CD4-positive, alpha-beta T cell treated with Interleukin-4 for 1 hour (primary cell): ENCODE data around the gene PIK3R5.
"Not testable (repeated sequence)": the region's sequence is repeated elsewhere in the genome, so short reads cannot be mapped to it uniquely, and the experiment has no call there.

ENCODE experiments used
- DNase-seq, 2 donors: peaks; one replicate each; pipeline ENCODE4 v3.0.0-alpha.2; 2020 to 2022

PIK3R5 gene

GRCh38 chr17:8872705-8873435 lies 92.6 kb downstream of the PIK3R5 start:
- DNase-seq, result no peak

DNA sequence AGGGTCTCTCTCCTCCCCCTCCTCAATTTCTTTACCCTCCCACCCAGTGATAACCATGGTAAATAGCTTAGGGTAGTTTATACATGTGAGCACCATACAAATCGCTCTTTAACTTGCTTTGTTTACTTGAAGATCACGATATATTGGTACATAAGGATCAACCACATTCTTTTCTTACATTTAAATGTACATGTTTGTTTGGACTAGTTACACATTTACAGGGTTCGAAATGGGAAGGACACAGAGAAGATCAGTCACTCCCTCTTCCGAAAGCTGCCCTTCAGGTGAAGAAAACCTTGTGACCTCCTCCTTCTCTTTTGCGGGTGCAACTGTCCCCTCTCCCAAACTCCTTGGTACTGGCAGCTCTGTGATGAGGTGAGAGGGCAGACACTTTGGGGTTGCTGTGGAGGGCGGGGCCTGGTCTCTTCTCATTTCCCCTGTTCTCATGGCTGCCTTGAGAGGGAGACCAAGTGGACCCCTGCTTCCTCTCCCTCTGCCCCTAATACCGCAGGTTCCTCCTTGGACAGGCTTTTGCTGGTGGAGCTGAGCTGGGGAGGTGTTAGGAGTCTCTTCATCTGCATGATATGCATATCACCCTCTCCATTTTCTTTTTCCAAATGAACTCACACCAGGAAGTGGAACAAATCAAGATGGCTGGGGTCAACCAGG lies 93.3 kb downstream of the PIK3R5 start:
- no peak for DNase-seq

- no peak for DNase-seq
These were observed 94.4 kb downstream of the PIK3R5 start for GRCh38 chr17:8871081-8871581.

DNA sequence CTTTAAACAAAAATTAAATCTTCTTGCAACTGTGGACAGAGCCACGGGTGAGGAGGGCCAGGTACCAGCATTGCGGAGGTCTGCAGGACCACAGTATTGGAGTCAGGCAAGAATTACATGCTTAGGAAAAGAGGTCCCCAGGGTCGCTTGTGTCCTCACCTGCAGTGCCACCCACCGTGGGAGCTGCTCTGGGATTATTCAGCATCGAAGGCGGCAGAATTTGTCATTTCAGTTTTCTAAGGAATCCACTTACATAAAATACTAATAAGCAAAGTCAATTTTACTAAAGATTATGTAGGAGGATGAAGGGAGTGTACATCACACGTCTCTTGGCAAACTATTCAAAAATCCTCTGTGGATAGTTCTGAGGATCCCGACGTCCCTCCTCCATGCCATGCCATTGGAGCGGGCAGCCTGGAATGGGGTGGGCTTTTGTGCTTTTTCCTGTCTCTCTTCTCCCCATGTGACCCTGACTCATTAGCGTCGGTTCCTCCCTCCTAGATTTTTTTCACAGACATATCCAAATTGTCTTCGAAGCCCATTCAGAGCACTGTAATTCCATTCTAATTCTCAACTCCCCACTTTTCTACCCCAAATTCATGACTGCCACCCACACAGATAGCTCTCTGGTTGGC lies 95.0 kb downstream of the PIK3R5 start:
- DNase-seq, result no peak

DNA sequence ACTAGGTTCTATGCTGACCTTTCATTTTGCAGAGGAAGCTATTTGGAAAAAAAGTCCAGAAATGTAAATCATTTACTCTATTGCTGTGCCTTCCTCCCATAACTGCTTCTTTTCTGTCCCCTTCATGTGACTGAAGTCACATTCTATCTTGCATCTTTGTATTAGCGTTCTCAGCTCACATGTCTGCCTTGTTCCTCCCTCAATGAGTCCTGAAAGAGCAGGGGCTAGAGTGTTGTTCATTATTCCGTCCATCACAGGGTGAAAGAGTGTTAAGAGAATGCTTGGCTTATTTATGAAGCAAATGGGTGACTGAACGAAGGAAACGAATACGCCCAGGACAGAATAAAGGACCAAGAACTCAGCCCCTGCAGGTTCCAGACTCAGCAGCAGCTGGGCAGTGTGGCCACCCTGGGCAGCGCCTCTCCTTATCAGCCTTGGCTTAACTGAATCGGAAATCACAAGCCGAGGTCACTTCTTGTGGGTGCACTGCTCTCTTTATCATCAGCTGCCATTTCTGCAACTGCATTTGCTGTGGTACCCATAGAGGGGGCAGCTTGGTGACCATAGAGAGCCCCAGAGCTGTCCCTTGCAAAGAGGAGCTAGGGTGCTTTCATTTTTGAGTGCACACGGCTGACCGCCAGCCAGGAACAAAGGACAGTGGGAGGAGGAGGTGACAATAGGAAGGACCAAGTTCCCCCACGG lies 96.2 kb downstream of the PIK3R5 start:
- no peak for DNase-seq

GRCh38 chr17:8868529-8868951 lies 97.0 kb downstream of the PIK3R5 start:
- no peak for DNase-seq

DNA sequence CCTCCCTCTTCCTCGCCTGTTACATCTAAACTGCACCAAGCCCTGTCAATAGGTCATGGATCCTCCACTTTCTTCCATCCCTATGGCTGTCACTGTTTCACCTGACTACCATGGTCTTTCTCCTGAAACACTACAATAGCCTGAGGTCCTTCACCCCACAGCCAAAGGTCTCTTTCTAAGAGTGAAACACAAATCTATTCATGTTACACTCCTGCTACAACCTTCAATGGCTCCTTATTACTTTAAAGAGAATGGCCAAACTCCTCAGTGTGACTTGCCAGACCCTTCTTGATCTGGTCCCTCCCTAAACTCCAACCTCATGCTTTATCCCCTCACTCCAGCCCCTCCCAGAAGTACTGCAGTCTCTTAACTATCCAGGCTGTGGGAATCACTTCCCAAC lies 97.4 kb downstream of the PIK3R5 start:
- DNase-seq, result no peak

DNA sequence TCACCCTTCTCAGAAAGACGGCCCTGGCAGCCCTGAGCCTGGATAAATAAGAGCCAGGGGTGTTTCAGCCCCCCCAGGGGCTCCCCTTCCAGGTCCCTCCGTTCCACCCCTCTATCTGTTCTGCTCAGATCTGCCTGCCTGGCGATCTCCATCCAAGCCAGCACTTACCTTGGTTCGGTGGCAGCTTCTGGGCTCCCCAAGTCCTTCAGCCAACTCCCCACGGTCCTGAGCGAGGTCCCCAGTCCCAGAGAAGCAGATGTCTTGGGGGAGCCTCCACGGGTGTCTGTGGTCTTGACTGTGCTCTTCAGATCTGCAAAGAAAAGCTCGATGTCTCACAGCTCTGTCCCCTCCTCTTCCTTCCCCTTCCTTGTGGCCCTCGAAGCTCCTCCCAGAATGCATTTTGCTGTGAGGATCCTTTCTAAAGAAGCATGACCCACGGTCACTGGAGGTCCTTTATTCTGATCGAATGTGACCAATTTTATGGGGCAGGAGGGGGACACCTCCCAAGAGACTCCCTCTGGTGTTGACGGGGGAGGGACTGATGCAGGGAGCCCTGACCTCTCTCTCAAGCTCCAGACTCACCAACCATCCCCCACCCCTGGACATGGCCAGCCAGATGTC lies 98.0 kb downstream of the PIK3R5 start, which contains the start of gene PIK3R6:
Gene PIK3R6 (minus strand): TSS at position 314 of the 621 bp plus-strand sequence. CDS start 17,880 bp downstream, outside the sequence.
- DNase-seq, result peak in 1 of 2 donors; percentile 32

DNA sequence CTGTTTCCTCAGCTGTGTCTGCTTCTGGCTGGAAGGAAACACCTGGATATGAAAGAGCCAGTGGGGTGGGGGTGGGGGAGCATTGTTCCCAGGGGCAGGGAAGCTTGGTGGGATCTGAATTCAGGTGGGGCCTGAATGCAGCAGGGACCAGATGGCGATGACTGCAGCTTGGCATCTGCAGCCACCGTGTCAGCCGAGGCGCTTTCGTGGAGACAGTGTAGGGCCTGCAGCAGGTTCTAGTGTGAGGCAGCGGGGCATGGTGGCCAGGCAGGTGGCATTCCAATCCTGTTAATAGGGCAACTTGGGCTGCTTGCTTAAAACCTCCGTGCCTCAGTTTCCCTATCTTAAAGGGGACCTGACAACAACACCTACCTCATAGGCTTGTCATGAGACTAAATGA lies 99.7 kb downstream of the PIK3R5 start:
- DNase-seq, result no peak

DNA sequence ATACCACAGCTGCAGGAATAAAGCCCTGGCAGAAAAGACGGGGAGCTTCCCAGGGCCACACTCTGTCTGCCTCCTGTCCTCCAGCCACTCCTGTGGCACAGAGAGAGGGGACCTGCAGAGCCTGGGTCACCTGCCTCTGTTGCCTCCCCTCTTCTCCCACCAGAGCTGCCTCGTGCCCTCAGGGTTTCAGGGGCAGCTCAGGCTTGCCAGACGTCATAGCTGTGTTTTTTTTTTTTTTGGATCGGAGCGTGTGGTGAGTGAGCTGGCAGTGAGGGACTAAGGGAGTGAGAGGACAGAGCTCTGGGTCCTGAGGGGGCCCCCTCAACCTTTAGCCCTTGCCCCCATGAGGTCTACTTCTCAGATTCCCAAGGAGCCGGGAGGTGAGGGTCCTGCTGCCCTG lies 100.1 kb downstream of the PIK3R5 start:
- DNase-seq, result no peak

GRCh38 chr17:8862213-8863056 lies 103.1 kb downstream of the PIK3R5 start:
- DNase-seq, result no peak

DNA sequence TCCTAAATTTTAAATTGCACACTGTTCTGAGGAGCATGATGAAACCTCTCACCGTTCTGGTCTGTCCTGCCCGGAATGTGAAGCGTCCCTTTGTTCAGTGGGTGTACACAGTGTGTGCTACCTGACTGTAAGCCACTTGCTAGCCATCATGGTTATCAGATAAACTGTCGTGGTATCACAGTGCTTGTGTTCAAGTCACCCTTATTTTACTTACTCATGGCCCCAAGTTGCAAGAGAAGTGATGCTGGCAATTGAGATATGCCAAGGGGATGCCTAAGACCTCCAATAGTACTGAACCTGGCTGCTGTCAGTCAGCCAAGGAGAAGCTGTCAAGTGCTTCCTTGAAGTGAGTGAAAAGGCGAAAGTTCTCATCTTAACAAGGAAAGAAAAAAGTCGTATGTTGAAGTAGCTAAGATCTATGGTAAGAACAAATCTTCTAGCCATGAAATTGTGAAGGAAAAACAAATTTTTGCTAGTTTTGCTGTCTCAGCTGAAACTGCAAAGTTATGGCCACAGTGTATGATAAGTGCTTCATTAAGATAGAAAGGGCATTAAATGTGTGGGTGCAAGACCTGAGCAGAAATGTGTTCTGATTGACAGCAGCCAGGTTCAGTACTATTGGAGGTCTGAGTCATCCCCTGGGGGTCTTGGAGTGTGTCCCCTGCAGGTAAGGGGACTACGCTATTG lies 103.9 kb downstream of the PIK3R5 start:
- DNase-seq, result no peak

DNA sequence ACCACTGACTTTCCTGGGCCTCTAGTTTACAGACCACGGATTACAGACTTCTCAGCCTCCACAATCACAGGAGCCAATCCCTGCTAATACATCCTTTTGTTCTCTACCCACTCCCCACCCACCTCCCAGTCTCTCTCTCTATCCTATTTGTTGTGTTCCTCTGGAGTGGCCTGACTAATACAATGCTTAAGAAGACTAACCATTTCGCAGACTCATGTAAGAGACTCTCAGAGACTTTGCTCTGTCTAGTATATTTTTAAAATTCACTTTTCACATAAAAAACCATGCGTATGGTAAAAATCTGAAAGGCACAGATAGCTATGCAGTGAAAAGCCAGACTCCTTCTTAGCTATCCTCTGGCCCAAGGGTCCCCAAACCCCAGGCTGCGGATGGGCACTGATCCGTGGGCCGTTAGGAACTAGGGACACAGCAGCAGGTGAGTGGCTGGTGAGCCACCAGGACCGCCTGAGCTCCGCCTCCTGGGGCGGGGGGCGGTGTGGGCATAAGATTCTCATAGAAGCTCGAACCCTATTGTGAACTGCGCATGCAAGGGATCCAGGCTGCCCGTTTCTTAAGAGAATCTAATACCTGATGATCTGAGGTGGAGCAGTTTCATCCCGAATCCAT lies 105.6 kb downstream of the PIK3R5 start:
- DNase-seq, result no peak

DNA sequence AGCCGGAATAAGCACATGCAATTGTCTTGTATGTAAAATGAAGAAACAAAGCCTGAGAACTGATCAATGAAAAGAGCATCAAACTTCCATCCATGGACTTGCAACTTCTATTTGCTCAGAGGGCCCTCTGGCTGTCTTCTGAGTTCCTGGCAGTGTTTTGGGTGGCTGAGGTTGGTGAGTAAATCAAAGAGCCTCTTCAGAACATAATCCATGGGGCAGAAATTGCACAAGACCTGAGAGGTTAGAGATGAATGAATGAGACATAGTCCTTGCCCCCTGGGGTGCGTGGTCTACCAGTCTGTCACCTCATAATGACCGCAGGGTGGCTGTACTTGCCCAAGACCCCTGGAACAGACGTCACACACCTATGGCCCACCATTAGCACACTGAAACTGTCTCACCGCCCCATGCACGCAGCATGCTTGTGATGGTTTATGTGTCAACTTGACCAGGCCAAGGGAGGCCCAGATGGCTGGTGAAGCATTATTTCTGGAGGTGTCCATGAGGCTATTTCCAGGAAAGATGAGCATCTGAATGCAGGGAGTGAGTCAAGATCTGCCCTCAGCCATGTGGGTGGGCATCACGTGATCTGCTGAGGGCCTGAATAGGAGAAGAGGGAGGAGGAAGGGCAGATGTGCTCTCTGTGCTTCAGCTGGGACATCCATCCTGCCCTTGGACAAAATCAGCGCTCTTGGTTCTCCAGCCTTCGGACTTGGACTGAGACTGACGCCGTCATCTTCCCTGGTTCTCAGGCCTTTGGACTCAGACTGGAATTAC lies 106.3 kb downstream of the PIK3R5 start:
- DNase-seq, result peak in 1 of 2 donors; percentile 29

DNA sequence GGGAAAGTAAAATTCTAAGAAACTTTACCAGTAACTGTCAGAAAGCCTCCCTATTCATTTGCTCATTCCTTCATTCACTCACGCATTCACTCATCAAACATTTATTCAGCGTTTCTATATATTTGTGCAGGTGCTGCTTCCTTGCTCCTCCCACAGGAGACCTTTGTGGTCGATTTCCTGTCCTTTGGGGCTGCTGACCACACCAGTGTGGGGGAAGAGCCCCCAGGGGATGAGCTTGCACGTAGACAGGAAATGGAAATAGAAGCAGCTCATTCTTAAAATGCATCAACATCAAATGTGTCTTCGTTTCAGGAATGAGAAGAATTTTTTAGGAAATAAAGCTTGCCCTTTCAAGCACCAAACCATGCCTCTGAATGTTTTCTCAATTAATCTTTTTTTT lies 107.6 kb downstream of the PIK3R5 start:
- peak; percentile 20 to 26 for DNase-seq

DNA sequence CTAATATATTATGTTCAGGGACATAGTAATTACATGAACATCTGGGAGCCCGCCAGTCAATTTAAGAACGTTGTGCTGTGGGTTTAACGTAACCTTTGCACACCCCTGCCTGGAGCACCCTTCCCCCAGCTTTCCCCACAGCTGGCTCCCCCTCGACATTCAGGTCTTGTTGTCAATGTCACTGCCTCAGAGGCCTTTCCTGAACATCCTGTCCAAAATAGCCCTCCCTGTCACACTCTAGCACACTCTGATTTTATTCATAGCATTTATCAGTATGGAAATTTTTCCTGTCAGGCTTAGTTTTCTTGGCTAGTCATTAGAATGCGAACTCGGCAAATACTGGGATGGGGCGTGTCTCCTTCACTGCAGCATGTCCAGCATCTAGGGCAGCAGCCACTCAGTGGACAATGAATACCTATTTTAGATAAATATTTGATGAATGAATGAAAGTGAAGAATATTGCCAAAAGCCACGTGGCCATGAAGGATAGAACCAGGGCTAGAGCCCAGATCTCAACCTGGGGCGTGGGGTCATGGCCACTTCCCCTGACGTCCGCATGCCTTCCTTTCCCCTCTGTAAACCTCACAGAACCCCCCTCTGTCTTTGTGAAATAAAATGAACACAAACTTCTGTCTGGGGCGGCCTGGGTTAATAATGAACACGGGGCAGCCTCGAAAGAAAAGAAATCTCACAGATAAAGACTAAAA lies 108.5 kb downstream of the PIK3R5 start:
- no peak for DNase-seq

GRCh38 chr17:8856205-8856603 lies 109.3 kb downstream of the PIK3R5 start:
- not testable (repeated sequence) for DNase-seq

GRCh38 chr17:8855477-8856204 lies 109.9 kb downstream of the PIK3R5 start:
- DNase-seq, result no peak
